MV-4-11 (cell line): ENCODE measurements around the gene CHAF1B.
"Not testable (repeated sequence)": the region's sequence is repeated elsewhere in the genome, so short reads cannot be mapped to it uniquely, and the experiment has no call there.

Experiments
- DNase-seq: peaks from one replicate; lab custom pipeline; 2025; lab: John Stamatoyannopoulos, UW

The CHAF1B gene

GRCh38 chr21:36388835-36389234 lies 3.6 kb downstream of the CHAF1B start:
- no peak for DNase-seq

GRCh38 chr21:36391649-36392048 lies 6.5 kb downstream of the CHAF1B start:
- not testable (repeated sequence) for DNase-seq

- no peak for DNase-seq
Measured at GRCh38 chr21:36395353-36396111, 10.3 kb downstream of the CHAF1B start.

GRCh38 chr21:36396325-36396724 lies 11.1 kb downstream of the CHAF1B start:
- no peak for DNase-seq

GRCh38 chr21:36396971-36397370 lies 11.8 kb downstream of the CHAF1B start:
- DNase-seq, result no peak

GRCh38 chr21:36397606-36398005 lies 12.4 kb downstream of the CHAF1B start:
- DNase-seq, result no peak

GRCh38 chr21:36399736-36400135 lies 14.5 kb downstream of the CHAF1B start:
- not testable (repeated sequence) for DNase-seq

- no peak for DNase-seq
Measured at GRCh38 chr21:36400719-36401118, 15.5 kb downstream of the CHAF1B start.

GRCh38 chr21:36402339-36402738 lies 17.1 kb downstream of the CHAF1B start:
- DNase-seq, result no peak

- no peak for DNase-seq
Measured at GRCh38 chr21:36403713-36404112, 18.5 kb downstream of the CHAF1B start.

GRCh38 chr21:36408568-36408967 lies 23.4 kb downstream of the CHAF1B start:
- DNase-seq, result no peak

- DNase-seq, result no peak
Measured at GRCh38 chr21:36411301-36411700, 26.1 kb downstream of the CHAF1B start.

- DNase-seq, result no peak
Measured at GRCh38 chr21:36412916-36413315, 27.7 kb downstream of the CHAF1B start.

GRCh38 chr21:36415375-36415774 lies 30.2 kb downstream of the CHAF1B start:
- DNase-seq, result no peak

- no peak for DNase-seq
Measured at GRCh38 chr21:36419241-36419640, 34.0 kb downstream of the CHAF1B start.

GRCh38 chr21:36419996-36420395 lies 34.8 kb downstream of the CHAF1B start:
- DNase-seq, result peak; percentile 65

- no peak for DNase-seq
Measured at GRCh38 chr21:36420571-36421339, 35.6 kb downstream of the CHAF1B start.

- peak; percentile 28 for DNase-seq
Measured at GRCh38 chr21:36422279-36423098, 37.3 kb downstream of the CHAF1B start.

GRCh38 chr21:36423771-36424433 lies 38.7 kb downstream of the CHAF1B start:
- no peak for DNase-seq

GRCh38 chr21:36424592-36424991 lies 39.4 kb downstream of the CHAF1B start:
- DNase-seq, result no peak

- no peak for DNase-seq
Measured at GRCh38 chr21:36425286-36425685, 40.1 kb downstream of the CHAF1B start.

GRCh38 chr21:36427502-36427901 lies 42.3 kb downstream of the CHAF1B start:
- no peak for DNase-seq
